TTC549 (cell line): ENCODE results near the gene ARMC3.

Source experiments
- FAIRE-seq: peaks from 2 replicates; lab custom pipeline; 2012; peaks lifted over from hg19 to GRCh38; lab: Jason Lieb, UNC

The ARMC3 gene

GRCh38 chr10:23080262-23080661 is 152.4 kb downstream of the ARMC3 start:
- no peak for FAIRE-seq

GRCh38 chr10:23081221-23081750 is 153.4 kb downstream of the ARMC3 start:
- FAIRE-seq: no peak

- FAIRE-seq: no peak
These were observed 154.0 kb downstream of the ARMC3 start for GRCh38 chr10:23081891-23082290.
